HepG2 (cell line): Measurements from ENCODE around the gene NFIL3. TPM values are rescaled to one million over a fixed set of nuclear protein-coding genes. Genes with fewer than 3 reads are reported as not detected.

Experiments used
- DMAP1 ChIP-seq: IDR thresholded peaks from 2 replicates; pipeline ENCODE4 v1.6.1; 2016
- FOXJ3 ChIP-seq: sonication (generic); formaldehyde crosslinking; IDR thresholded peaks from 2 replicates; pipeline ENCODE4 v1.4.0; 2020; ENCODE audit warnings: missing genetic modification reagents, mild to moderate bottlenecking, borderline replicate concordance
- KDM4B ChIP-seq: sonication (generic); formaldehyde crosslinking; IDR thresholded peaks from 2 replicates; pipeline ENCODE4 v1.4.0; 2020; ENCODE audit warnings: missing genetic modification reagents
- LRRFIP1 ChIP-seq: sonication (generic); formaldehyde crosslinking; conservative IDR thresholded peaks from 2 replicates; pipeline ENCODE4 v1.4.0; 2020; ENCODE audit warnings: missing genetic modification reagents
- NFIB ChIP-seq: sonication (generic); formaldehyde crosslinking; IDR thresholded peaks from 2 replicates; pipeline ENCODE4 v1.9.0; 2021; ENCODE audit warnings: missing genetic modification reagents, mild to moderate bottlenecking, borderline replicate concordance
- RXRB ChIP-seq: IDR thresholded peaks from 2 replicates; pipeline ENCODE4 v1.6.1; 2016; ENCODE audit warnings: borderline replicate concordance, missing genetic modification reagents, missing compliant biosample characterization
- SMARCE1 ChIP-seq: fragments of 450-650 bp; IDR thresholded peaks from 2 replicates; pipeline ENCODE4 v1.6.1; 2017; ENCODE audit warnings: borderline replicate concordance
- TARDBP ChIP-seq: sonication (generic); formaldehyde crosslinking; IDR thresholded peaks from 2 replicates; pipeline ENCODE4 v1.8.0; 2022; ENCODE audit warnings: mild to moderate bottlenecking, missing genetic modification reagents
- TBP ChIP-seq: sonication (generic); formaldehyde crosslinking; IDR thresholded peaks from 2 replicates; pipeline ENCODE4 v1.5.0; 2020; ENCODE audit warnings: missing genetic modification reagents
- TGIF2 ChIP-seq: IDR thresholded peaks from 2 replicates; pipeline ENCODE4 v1.6.1; 2016; ENCODE audit warnings: control low read depth, missing compliant biosample characterization
- ZFX ChIP-seq: sonication (generic); formaldehyde crosslinking; IDR thresholded peaks from 2 replicates; pipeline ENCODE4 v1.4.0; 2020; ENCODE audit warnings: mild to moderate bottlenecking, low read depth, missing genetic modification reagents, moderate library complexity
- ZMAT3 ChIP-seq: sonication (generic); formaldehyde crosslinking; conservative IDR thresholded peaks from 2 replicates; pipeline ENCODE4 v1.7.0; 2021; ENCODE audit warnings: missing genetic modification reagents
- ZNF282 ChIP-seq: fragments of 450-650 bp; IDR thresholded peaks from 2 replicates; pipeline ENCODE4 v1.6.1; 2018; ENCODE audit not compliant: partially characterized antibody
- ZNF30 ChIP-seq: sonication (generic); formaldehyde crosslinking; IDR thresholded peaks from 2 replicates; pipeline ENCODE4 v1.5.0; 2020; ENCODE audit warnings: mild to moderate bottlenecking, missing genetic modification reagents
- ZNF451 ChIP-seq: sonication (generic); formaldehyde crosslinking; IDR thresholded peaks from 2 replicates; pipeline ENCODE4 v1.5.0; 2020; ENCODE audit warnings: mild to moderate bottlenecking, missing genetic modification reagents
- ZNF562 ChIP-seq: sonication (generic); formaldehyde crosslinking; IDR thresholded peaks from 2 replicates; pipeline ENCODE4 v1.8.0; 2022; ENCODE audit warnings: missing genetic modification reagents, borderline replicate concordance
- ZNF607 ChIP-seq: sonication (generic); formaldehyde crosslinking; IDR thresholded peaks from 2 replicates; pipeline ENCODE4 v1.5.1; 2020; ENCODE audit warnings: missing genetic modification reagents, mild to moderate bottlenecking, borderline replicate concordance
- ZNF816 ChIP-seq: sonication (generic); formaldehyde crosslinking; IDR thresholded peaks from 2 replicates; pipeline ENCODE4 v1.8.0; 2022; ENCODE audit warnings: missing genetic modification reagents, mild to moderate bottlenecking, borderline replicate concordance
- polyA plus RNA-seq, 8 experiments: library from polyadenylated mRNA; depleted of rRNA in 3 of 8; stranded (reverse) in 7 of 8; unstranded in 1 of 8; fragments of >200 nt; fragmentation: Illumina TruSeq in 4 of 8; extraction: Trizol in 4 of 8; gene quantifications; 2 replicates each; pipeline versions ENCODE4 v1.2.1 to v1.2.3, GENCODE V29; 2011 to 2016; ENCODE audit warnings: low read depth in 4 of 8, missing spikeins in 1 of 8, mixed read lengths in 1 of 8; ENCODE audit not compliant: insufficient read depth in 1 of 8
- total RNA-seq, 5 experiments: library from RNA; depleted of rRNA; stranded (reverse); fragments of >200 nt; fragmentation: Illumina TruSeq; extraction: Trizol; gene quantifications; 2 replicates each; pipeline ENCODE4 v1.2.3, GENCODE V29; 2016; ENCODE audit warnings: low read depth in 1 of 5
- TF ChIP-seq, protein P1 (sequence below): sonication (generic); formaldehyde crosslinking; IDR thresholded peaks from 2 replicates; pipeline ENCODE4 v1.4.0; 2020; ENCODE audit warnings: mild to moderate bottlenecking, missing genetic modification reagents
- TF ChIP-seq, protein P2 (sequence below): sonication (generic); formaldehyde crosslinking; IDR thresholded peaks from 2 replicates; pipeline ENCODE4 v1.5.1; 2020; ENCODE audit warnings: missing genetic modification reagents, mild to moderate bottlenecking, borderline replicate concordance
- TF ChIP-seq, protein P3 (sequence below): sonication (generic); formaldehyde crosslinking; IDR thresholded peaks from 2 replicates; pipeline ENCODE4 v1.8.0; 2022; ENCODE audit warnings: missing genetic modification reagents, mild to moderate bottlenecking, moderate library complexity, borderline replicate concordance
- TF ChIP-seq, protein P4 (sequence below): sonication (generic); formaldehyde crosslinking; IDR thresholded peaks from 2 replicates; pipeline ENCODE4 v1.5.1; 2020; ENCODE audit warnings: missing genetic modification reagents, mild to moderate bottlenecking, borderline replicate concordance

The NFIL3 gene
- total and polyA plus RNA-seq, 2 of the 13 experiments (the other 11 are each of a cell fraction or from before 2014, with no cell fraction given), result 46.6 to 54.2 TPM

DNA sequence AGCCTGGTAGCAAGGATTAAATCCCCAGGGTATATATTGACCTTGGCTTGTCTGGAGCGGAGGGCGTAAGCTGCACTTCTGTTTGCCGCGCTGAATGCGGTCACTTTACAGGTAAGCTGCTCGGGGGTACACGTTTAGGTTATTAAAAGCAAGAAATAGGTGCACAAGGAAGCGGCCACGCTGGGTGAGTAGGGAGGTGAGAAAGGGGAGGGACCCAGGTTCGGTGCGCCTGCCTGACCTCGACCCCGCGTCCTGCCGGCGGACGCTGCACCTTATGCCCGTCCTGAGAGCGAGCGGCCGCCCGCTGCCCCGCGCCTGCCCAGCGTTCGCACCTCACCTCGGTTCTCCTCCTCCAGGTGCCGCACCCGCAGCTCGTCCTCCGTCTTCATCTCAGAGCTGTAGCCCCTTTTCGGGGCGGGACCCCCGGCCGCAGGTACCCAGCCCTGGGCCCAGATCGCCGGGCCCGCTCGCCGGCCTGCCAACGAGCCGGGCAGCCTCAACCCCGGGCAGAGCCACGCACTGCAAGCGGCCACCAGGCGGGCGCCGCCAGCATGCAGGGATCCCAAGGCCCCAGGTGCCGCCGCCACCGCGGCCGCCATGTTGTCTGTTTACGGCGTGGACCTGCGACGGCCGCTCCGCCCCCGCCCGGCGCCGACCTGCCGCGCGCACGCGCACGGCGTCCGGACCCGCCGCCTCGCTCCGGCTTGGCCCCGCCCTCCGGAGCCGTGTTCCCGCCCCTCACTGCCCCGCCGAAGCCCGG is 62.2 kb downstream of the NFIL3 start, which contains the start of gene AUH (continued):
- TF ChIP-seq LRRFIP1 (CRISPR knock-in tag), result no peak
- peak; percentile 85; the same call in 1 of the 2 replicates for TF ChIP-seq ZNF451 (CRISPR knock-in tag)
- TF ChIP-seq TBP, result no peak
- TF ChIP-seq, protein P1, sequence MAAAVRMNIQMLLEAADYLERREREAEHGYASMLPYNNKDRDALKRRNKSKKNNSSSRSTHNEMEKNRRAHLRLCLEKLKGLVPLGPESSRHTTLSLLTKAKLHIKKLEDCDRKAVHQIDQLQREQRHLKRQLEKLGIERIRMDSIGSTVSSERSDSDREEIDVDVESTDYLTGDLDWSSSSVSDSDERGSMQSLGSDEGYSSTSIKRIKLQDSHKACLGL (CRISPR knock-in tag), result peak; percentile 71; the same call in 1 of the 2 replicates
- peak; percentile 12; the same call in 1 of the 2 replicates for TF ChIP-seq RXRB (CRISPR knock-in tag)
- no peak for TF ChIP-seq ZNF562 (CRISPR knock-in tag)
- 0 out of 2 replicates have a peak, but pooled peaks have one; percentile 13 for TF ChIP-seq TGIF2
- TF ChIP-seq ZNF30 (CRISPR knock-in tag), result no peak
- no peak for TF ChIP-seq ZNF282
- TF ChIP-seq SMARCE1, result no peak
- TF ChIP-seq, protein P2, sequence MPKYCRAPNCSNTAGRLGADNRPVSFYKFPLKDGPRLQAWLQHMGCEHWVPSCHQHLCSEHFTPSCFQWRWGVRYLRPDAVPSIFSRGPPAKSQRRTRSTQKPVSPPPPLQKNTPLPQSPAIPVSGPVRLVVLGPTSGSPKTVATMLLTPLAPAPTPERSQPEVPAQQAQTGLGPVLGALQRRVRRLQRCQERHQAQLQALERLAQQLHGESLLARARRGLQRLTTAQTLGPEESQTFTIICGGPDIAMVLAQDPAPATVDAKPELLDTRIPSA, result no peak
- peak; percentile 53 for TF ChIP-seq ZNF607 (CRISPR knock-in tag)
- no peak for TF ChIP-seq KDM4B (CRISPR knock-in tag)
- peak; percentile 79 for TF ChIP-seq ZFX (CRISPR knock-in tag)
- TF ChIP-seq ZMAT3 (CRISPR knock-in tag), result peak; percentile 75; the same call in 1 of the 2 replicates
- no peak for TF ChIP-seq DMAP1 (CRISPR knock-in tag)
- TF ChIP-seq FOXJ3, result peak; percentile 57; the same call in 1 of the 2 replicates
- TF ChIP-seq, protein P3, sequence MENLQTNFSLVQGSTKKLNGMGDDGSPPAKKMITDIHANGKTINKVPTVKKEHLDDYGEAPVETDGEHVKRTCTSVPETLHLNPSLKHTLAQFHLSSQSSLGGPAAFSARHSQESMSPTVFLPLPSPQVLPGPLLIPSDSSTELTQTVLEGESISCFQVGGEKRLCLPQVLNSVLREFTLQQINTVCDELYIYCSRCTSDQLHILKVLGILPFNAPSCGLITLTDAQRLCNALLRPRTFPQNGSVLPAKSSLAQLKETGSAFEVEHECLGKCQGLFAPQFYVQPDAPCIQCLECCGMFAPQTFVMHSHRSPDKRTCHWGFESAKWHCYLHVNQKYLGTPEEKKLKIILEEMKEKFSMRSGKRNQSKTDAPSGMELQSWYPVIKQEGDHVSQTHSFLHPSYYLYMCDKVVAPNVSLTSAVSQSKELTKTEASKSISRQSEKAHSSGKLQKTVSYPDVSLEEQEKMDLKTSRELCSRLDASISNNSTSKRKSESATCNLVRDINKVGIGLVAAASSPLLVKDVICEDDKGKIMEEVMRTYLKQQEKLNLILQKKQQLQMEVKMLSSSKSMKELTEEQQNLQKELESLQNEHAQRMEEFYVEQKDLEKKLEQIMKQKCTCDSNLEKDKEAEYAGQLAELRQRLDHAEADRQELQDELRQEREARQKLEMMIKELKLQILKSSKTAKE (CRISPR knock-in tag), result no peak
- no peak; the same call in 1 of the 2 replicates for TF ChIP-seq ZNF816 (CRISPR knock-in tag)
- TF ChIP-seq, protein P4, sequence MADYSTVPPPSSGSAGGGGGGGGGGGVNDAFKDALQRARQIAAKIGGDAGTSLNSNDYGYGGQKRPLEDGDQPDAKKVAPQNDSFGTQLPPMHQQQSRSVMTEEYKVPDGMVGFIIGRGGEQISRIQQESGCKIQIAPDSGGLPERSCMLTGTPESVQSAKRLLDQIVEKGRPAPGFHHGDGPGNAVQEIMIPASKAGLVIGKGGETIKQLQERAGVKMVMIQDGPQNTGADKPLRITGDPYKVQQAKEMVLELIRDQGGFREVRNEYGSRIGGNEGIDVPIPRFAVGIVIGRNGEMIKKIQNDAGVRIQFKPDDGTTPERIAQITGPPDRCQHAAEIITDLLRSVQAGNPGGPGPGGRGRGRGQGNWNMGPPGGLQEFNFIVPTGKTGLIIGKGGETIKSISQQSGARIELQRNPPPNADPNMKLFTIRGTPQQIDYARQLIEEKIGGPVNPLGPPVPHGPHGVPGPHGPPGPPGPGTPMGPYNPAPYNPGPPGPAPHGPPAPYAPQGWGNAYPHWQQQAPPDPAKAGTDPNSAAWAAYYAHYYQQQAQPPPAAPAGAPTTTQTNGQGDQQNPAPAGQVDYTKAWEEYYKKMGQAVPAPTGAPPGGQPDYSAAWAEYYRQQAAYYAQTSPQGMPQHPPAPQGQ (CRISPR knock-in tag), result no peak
- TF ChIP-seq TARDBP (CRISPR knock-in tag), result 0 out of 2 replicates have a peak, but pooled peaks have one; percentile 59
- no peak for TF ChIP-seq NFIB
